ENCODE data around the gene PPP1R12C.

- no peak for TF ChIP-seq CTCF (conservative IDR thresholded peaks at IDR 0.05)
- no peak for TF ChIP-seq ZFX (IDR thresholded peaks at IDR 0.05)
Measured at GRCh38 chr19:55046975-55047622, 70.3 kb downstream of the PPP1R12C start.
